Glutamatergic neuron (in vitro differentiated cells): ENCODE results near the gene FCAR. TPM values are rescaled to one million over a fixed set of nuclear protein-coding genes. Genes with fewer than 3 reads are reported as not detected.

Source experiments
- total RNA-seq: library from RNA; stranded (reverse); fragmentation: NEBNext Ultra II Directional; extraction: Animal tissue kit (Norgen Biotek cat#: 25700); gene quantifications from one replicate; pipeline ENCODE4 v1.2.1, GENCODE V29; 2021; ENCODE audit not compliant: unreplicated experiment

FCAR gene
- total RNA-seq, 1 donor from 2014 or later = not detected

Other genes with a start within 250 kb of the FCAR start
- gene LILRB1, start 243.8 kb upstream of the FCAR start, total RNA-seq = 0.22 TPM
- 0.44 TPM for gene LILRB4, start 211.2 kb upstream of the FCAR start, total RNA-seq
- not detected for gene KIR3DL3, start 149.8 kb upstream of the FCAR start, total RNA-seq
- not detected for gene KIR2DL3, start 135.7 kb upstream of the FCAR start, total RNA-seq
- not detected for gene KIR2DL1, start 104.4 kb upstream of the FCAR start, total RNA-seq
- not detected for gene KIR2DL4, start 70.6 kb upstream of the FCAR start, total RNA-seq
- not detected for gene KIR3DL1, start 57.8 kb upstream of the FCAR start, total RNA-seq
- not detected for gene KIR2DS4, start 41.6 kb upstream of the FCAR start, total RNA-seq
- not detected for gene KIR3DL2, start 23.8 kb upstream of the FCAR start, total RNA-seq
- gene NCR1, start 31.9 kb downstream of the FCAR start, total RNA-seq = not detected
- gene NLRP7, start 73.3 kb downstream of the FCAR start, total RNA-seq = not detected
- gene NLRP2, start 92.1 kb downstream of the FCAR start, total RNA-seq = 34.2 TPM
- gene GP6, start 164.0 kb downstream of the FCAR start, total RNA-seq = 0.42 TPM
- 17.9 TPM for gene RDH13, start 188.9 kb downstream of the FCAR start, total RNA-seq
- 114 TPM for gene EPS8L1, start 201.6 kb downstream of the FCAR start, total RNA-seq
- 150 TPM for gene PPP1R12C, start 243.4 kb downstream of the FCAR start, total RNA-seq